Gastroesophageal sphincter (tissue), 4 donors: Measurements from ENCODE around the gene DCC. TPM values are rescaled to one million over a fixed set of nuclear protein-coding genes. Genes with fewer than 3 reads are reported as not detected.

Experiments
- ATAC-seq: fragments of 150-250 bp; one replicate; pipeline ENCODE4 v1.9.1; 2016; ENCODE audit warnings: mild to moderate bottlenecking, moderate library complexity
- H3K27ac ChIP-seq, 4 donors: fragments of 200-600 bp; sonication (generic) in 3 of 4; 1 replicate in 3 of 4; 2 replicates in 1 of 4; pipeline ENCODE4 v1.5.1; 2016 to 2019
- H3K27me3 ChIP-seq: fragments of 200-600 bp; sonication (generic); one replicate; pipeline ENCODE4 v1.5.1; 2019
- H3K36me3 ChIP-seq, 2 donors: fragments of 200-600 bp; sonication (generic); one replicate each; pipeline ENCODE4 v1.5.1; 2019; ENCODE audit warnings: control low read depth in 1 of 2
- H3K4me1 ChIP-seq, 3 donors: fragments of 200-600 bp; sonication (generic); 1 replicate in 2 of 3; 2 replicates in 1 of 3; pipeline ENCODE4 v1.5.1; 2016 to 2019; ENCODE audit warnings: control low read depth in 2 of 3
- H3K4me3 ChIP-seq, 2 donors: fragments of 200-600 bp; sonication (generic); one replicate each; pipeline ENCODE4 v1.5.1; 2019; ENCODE audit warnings: mild to moderate bottlenecking in 1 of 2, moderate library complexity in 1 of 2
- H3K9me3 ChIP-seq, 3 donors: fragments of 200-600 bp; sonication (generic); one replicate each; pipeline ENCODE4 v1.5.1; 2017 to 2019; ENCODE audit warnings: control low read depth in 2 of 3
- CTCF ChIP-seq, 4 experiments: fragments of 200-600 bp in 2 of 4; fragments of 450-650 bp in 2 of 4; sonication (generic) in 1 of 4; IDR thresholded peaks; one replicate each; pipeline ENCODE4 v1.5.1; 2017 to 2019; ENCODE audit warnings: antibody characterized with exemption in 4 of 4, mild to moderate bottlenecking in 2 of 4, moderate library complexity in 2 of 4
- EP300 ChIP-seq: sonication (generic); formaldehyde crosslinking; IDR thresholded peaks from one replicate; pipeline ENCODE4 v1.6.1; 2017; ENCODE audit warnings: antibody characterized with exemption, mild to moderate bottlenecking
- POLR2A ChIP-seq, 2 donors: fragments of 450-650 bp; IDR thresholded peaks; one replicate each; pipeline ENCODE4 v1.6.1; 2017; ENCODE audit warnings: antibody characterized with exemption in 2 of 2, mild to moderate bottlenecking in 2 of 2, moderate library complexity in 1 of 2
- POLR2AphosphoS5 ChIP-seq: sonication (generic); formaldehyde crosslinking; IDR thresholded peaks from one replicate; pipeline ENCODE4 v1.6.1; 2017; ENCODE audit warnings: antibody characterized with exemption
- WGBS, 2 donors: methylation state at CpG; one replicate each; pipeline ENCODE4 v1.1.5; 2018; ENCODE audit warnings: low coverage in 1 of 2; 5-methylcytosine and 5-hydroxymethylcytosine counted together
- total RNA-seq, 4 donors: library from RNA; depleted of rRNA; stranded (reverse); fragments of >200 nt; gene quantifications; one replicate each; pipeline ENCODE4 v1.1.0, GENCODE V29; 2016

DCC gene
- total RNA-seq, 4 donors from 2014 or later, result 0.13 to 0.54 (median 0.47) TPM; not detected in 1

- WGBS, 2 donors, result 70% methylated on average over 3 of the region's 3 CpGs
- TF ChIP-seq EP300 (no peak), CTCF (IDR thresholded peaks at IDR 0.05) (no peak), POLR2AphosphoS5 (no peak), POLR2A (IDR thresholded peaks at IDR 0.05) (no peak)
- Histone ChIP-seq H3K4me3 (no peak overlapping the region), H3K27me3 (no peaks in the 10 kb centered on the region), H3K27ac (no peak overlapping the region), H3K36me3 (no peaks in the 10 kb centered on the region), H3K9me3 (peaks cover 0 to 6% (median 0%) of the 10 kb centered on the region in 3 donors), H3K4me1 (no peaks in the 10 kb centered on the region)
- no peak for ATAC-seq
These were observed 700.3 kb downstream of the DCC start for GRCh38 chr18:53040286-53040685.

GRCh38 chr18:53056064-53056463 lies 716.1 kb downstream of the DCC start:
- TF ChIP-seq EP300 (no peak), CTCF (IDR thresholded peaks at IDR 0.05) (no peak), POLR2A (IDR thresholded peaks at IDR 0.05) (no peak), POLR2AphosphoS5 (no peak)
- Histone ChIP-seq H3K4me1 (no peaks in the 10 kb centered on the region), H3K27me3 (no peaks in the 10 kb centered on the region), H3K9me3 (no peaks in the 10 kb centered on the region), H3K36me3 (no peaks in the 10 kb centered on the region), H3K4me3 (no peak overlapping the region), H3K27ac (no peak overlapping the region)
- no peak for ATAC-seq
- 42 to 95% methylated on average over 3 to 4 of the region's 6 CpGs for WGBS, 2 donors

- no peak for ATAC-seq
- no peaks in the 10 kb centered on the region for H3K9me3 ChIP-seq
- no peak for TF ChIP-seq POLR2AphosphoS5
- no peak for TF ChIP-seq EP300
- no peak for TF ChIP-seq POLR2A (IDR thresholded peaks at IDR 0.05)
- no peak for TF ChIP-seq CTCF (IDR thresholded peaks at IDR 0.05)
- no peaks in the 10 kb centered on the region for H3K27me3 ChIP-seq
- no peaks in the 10 kb centered on the region for H3K36me3 ChIP-seq
- WGBS, 2 donors, result 39 to 48% methylated on average over 6 of the region's 6 CpGs
- no peaks in the 10 kb centered on the region for H3K4me1 ChIP-seq
- no peak overlapping the region for H3K27ac ChIP-seq
- H3K4me3 ChIP-seq, result no peak overlapping the region
These were observed 730.8 kb downstream of the DCC start for GRCh38 chr18:53070788-53071187.

- Histone ChIP-seq H3K27me3 (no peaks in the 10 kb centered on the region), H3K9me3 (no peaks in the 10 kb centered on the region), H3K4me3 (no peak overlapping the region), H3K27ac (no peak overlapping the region), H3K4me1 (no peaks in the 10 kb centered on the region), H3K36me3 (no peaks in the 10 kb centered on the region)
- no peak for ATAC-seq
- WGBS, 2 donors, result 66 to 77% methylated on average over 2 of the region's 2 CpGs
- TF ChIP-seq POLR2A (IDR thresholded peaks at IDR 0.05) (no peak), EP300 (no peak), POLR2AphosphoS5 (no peak), CTCF (IDR thresholded peaks at IDR 0.05) (no peak)
These were observed 740.7 kb downstream of the DCC start for GRCh38 chr18:53080687-53081086.

GRCh38 chr18:53093636-53094035 lies 753.6 kb downstream of the DCC start:
- no peaks in the 10 kb centered on the region for H3K36me3 ChIP-seq
- 6 to 15% methylated on average over 5 of the region's 5 CpGs for WGBS, 2 donors
- no peak for TF ChIP-seq POLR2A (IDR thresholded peaks at IDR 0.05)
- no peak for TF ChIP-seq EP300
- TF ChIP-seq POLR2AphosphoS5, result no peak
- no peak for TF ChIP-seq CTCF (IDR thresholded peaks at IDR 0.05)
- H3K4me1 ChIP-seq, result no peaks in the 10 kb centered on the region
- no peak overlapping the region for H3K4me3 ChIP-seq
- H3K27me3 ChIP-seq, result no peaks in the 10 kb centered on the region
- no peak overlapping the region for H3K27ac ChIP-seq
- ATAC-seq, result no peak
- no peaks in the 10 kb centered on the region for H3K9me3 ChIP-seq
